GM19025 (cell line): ENCODE measurements around the gene KIAA1217.

Experiments used
- ATAC-seq: cut with Tn5 transposase; IDR thresholded peaks from one replicate; pipeline ENCODE4 v1.9.1; 2021; ENCODE audit warnings: mild to moderate bottlenecking, low read depth, moderate library complexity; ENCODE audit not compliant: unreplicated experiment

KIAA1217 gene

DNA sequence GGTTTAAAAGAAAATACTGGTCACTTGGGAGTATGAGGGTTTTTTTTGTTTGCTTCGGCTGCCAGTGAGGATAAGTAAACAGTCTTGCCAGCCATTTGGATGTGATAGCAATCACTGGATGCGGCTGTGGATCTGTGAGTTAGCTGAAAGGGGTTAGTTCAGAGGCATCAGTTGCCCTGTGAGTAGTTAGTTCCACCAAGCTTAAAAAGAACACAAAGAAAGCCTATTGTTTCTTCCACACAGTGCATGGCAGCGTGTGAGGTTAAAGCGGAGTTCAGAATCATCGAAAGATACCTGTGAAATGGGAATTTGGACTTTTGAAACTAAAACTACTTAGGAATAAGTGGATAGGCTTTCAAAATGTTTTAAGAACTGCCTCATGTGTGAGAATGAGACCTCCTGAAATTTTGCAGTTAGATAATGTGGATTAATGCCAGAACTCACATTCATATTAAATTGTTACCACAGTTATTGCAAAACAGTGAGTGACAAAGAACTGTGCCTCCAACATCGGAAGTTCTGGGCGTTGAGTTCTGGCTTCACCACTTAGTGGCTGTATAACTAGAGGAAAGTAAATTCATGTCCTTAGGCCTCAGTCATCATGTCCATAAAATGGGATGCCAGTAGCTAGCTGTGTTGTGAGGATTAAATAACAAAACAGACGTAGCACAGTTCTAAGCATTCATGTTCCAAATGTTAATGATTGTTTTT lies 31.3 kb downstream of the KIAA1217 start:
- ATAC-seq = no peak

DNA sequence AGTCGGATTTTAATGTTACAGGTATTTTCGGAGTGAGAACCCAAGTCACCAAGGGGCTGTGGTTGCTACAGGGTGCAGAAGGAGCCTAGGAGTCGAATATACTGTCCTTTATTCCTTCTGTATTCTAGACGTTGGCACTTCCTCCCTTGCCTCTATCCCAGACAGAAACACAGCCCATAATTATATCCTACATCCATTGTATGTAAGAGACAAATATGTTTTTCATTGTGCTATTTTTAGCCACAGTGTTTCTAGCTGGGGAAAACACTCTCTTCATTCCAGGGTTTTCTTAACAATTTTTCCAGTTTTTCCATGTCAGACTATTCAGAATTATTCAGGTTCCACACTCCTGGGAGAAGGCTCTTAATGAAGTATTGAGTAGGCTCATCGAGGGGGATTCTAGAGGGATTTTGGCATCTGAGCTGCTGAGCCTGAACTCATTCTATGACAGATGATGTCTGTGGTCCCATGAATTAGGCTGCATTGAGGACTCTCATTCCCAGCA lies 32.6 kb downstream of the KIAA1217 start:
- no peak for ATAC-seq

DNA sequence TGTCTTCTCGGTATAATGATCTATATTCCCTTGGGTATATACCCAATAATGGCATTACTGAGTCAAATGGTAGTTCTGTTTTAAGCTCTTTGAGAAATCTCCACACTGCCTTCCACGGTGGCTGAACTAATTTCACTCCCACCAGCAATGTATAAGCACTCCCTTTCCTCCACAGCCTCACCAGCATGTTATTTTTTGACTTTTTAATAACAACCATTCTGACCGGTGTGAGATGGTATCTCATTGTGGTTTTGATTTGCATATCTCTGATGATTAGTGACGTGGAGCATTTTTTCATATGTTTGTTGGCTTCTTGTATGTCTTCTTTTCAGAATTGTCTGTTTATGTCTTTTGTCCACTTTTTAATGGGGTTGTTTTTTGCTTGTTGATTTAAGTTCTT lies 33.6 kb downstream of the KIAA1217 start:
- no peak for ATAC-seq

DNA sequence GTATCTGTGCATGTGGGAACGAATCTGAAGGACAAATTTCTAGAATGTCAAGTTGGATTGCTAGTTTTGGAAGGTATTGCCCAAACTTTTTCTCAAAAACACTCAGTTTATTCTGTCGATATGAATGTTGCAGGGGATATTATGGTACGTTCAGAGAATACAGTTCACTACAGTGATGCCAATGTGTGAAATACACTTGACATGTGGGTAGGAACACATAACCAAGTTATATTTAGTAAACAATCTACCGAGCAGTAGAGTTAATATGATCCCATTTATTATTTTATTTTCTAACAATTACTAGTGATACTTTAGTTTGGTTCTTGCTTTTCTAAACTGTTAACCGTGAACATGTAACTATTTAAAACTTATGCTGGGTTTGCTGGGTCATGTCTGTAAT lies 37.4 kb downstream of the KIAA1217 start:
- ATAC-seq = no peak

- no peak for ATAC-seq
These were observed 38.9 kb downstream of the KIAA1217 start for GRCh38 chr10:24247841-24248240.

DNA sequence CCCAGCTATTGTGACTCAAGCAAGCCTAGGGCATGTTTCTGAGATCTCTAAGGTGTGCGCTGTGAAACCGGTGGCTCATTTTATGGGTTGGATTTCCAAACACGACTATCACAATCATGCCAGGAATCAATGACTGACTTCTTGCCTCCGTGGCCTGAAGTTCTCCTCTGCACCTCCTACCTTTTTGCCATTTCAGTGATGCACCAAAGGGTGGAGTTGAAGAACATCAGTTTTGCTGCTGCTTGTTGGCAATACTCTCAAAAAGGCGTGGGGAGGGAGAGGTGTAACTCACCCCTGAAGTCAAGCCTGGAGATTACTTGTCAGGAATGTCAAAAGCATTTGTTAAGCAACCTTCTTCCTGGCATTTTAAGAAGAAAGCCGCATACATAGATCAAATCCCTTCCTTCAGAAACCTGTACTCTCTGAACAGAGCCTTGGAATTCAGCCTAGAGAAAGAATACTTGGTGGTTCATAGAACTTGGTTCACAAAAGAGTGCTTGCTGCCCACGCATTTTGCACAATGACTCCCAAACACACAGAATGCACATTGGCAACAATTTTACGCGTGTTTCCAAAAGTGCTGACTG lies 41.0 kb downstream of the KIAA1217 start:
- no peak for ATAC-seq

GRCh38 chr10:24251547-24251946 lies 42.6 kb downstream of the KIAA1217 start:
- no peak for ATAC-seq

- no peak for ATAC-seq
These were observed 45.2 kb downstream of the KIAA1217 start for GRCh38 chr10:24254180-24254579.

GRCh38 chr10:24255115-24255880 lies 46.4 kb downstream of the KIAA1217 start:
- no peak for ATAC-seq

- ATAC-seq = no peak
These were observed 47.0 kb downstream of the KIAA1217 start for GRCh38 chr10:24255881-24256311.

DNA sequence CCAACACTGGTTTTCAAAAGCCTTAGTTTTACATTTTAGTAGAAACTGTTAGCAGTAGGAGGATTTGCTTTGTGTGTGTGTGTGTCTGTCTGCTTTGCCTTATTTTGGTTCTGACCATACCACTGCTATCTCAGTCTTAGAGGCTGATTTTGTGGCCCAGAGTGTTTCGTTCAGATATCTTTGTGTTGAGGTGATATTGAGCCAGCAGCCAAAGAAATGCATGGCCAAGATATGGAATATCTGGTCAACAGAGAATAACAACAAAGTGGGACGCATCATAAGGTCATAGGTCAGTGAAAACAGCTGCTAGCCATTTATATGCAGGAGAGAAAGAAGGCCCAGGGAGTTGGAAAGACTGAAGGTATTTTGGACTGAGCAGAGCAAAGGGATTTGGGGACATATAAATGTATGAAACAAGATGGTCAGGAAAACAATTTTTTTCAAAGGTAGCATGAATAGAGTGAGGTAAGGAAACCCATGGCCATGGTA lies 47.7 kb downstream of the KIAA1217 start:
- ATAC-seq = no peak

DNA sequence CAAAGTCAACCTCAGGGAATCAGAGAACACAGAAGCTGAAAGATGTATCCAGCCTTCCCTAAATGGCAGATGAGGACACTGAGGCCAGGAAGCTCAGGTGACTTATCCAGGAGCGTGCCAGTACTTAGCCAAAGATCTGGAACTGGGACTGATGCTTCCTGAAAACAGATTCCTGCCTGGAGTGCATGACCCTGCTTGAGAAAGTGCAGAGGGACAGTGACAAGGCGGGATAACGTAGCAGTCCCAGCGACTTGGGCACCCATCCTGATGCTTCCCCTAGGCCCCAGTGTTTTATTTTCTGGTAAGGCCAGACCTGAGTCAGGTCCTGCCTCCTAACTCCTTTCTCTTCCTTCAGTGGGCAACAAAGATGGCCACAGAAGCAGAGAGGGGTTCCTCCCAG lies 48.6 kb downstream of the KIAA1217 start:
- no peak for ATAC-seq

DNA sequence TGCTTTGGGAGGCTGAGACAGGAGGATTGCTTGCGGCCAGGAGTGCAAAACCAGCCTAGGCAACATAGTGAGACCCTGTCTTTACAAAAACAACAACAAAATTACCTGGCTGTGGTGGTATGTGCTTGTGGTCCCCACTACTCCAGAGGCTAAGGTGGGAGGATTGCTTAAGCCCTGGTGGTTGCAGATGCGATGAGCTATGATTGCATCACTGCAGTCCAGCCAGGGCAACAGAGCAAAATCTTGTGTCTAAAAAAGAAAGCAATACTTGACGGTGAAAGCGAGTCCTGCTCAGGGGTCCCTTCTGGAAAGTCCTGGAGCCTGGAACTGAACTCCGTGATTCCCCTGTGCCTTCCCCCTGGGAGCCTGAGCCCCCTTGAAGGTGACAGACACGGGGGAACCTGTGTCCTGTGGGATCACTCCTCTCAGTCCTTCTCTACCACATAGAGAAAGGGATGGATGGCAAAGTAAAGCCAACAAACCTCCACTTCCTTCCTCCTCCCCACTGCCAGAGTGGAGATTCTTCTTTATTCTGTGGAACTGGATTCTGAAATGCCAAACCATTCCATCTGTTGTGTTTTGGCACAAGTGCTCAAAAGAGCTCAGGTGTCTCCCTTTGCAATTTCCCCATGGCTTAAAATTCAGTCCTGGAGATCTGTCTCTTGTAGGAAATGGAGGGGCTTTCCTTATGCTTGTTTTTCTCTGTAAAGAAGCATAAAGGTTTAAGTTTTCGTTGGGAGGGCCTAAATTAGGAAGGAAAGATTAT lies 50.6 kb downstream of the KIAA1217 start:
- ATAC-seq = no peak

- no peak for ATAC-seq
These were observed 52.7 kb downstream of the KIAA1217 start for GRCh38 chr10:24261627-24262026.

DNA sequence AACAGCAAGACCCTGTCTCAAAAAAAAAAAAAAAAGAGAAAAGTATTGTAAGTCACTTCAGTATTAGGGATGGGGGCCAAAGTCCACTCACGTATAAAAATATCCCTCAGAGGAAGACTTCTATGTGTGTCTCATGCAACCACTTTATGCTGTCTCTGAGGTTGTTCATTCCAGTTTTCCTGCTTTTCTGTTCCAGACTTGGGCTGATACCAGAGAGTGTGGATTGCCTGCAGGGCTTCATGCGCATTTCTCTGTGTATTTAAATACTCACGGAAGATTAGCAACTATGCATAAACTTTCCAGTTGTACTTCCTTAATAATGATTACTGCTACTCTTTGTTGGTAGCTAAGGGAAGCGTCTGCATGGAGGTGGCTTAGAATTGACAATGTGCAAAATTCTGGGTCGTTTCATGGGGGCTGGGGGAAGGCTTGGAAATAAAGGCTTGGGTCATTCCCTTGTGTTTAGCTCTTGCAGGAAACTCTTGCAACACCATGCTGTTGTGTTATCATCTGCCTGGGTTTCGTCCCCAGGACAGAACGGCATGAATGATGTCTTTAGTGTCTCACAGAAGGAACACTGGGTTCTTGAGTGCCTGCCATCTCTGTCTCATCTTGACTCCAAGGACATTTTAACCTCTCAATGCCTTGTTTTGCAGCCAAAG lies 54.1 kb downstream of the KIAA1217 start:
- no peak for ATAC-seq

GRCh38 chr10:24269476-24269875 lies 60.5 kb downstream of the KIAA1217 start:
- no peak for ATAC-seq

DNA sequence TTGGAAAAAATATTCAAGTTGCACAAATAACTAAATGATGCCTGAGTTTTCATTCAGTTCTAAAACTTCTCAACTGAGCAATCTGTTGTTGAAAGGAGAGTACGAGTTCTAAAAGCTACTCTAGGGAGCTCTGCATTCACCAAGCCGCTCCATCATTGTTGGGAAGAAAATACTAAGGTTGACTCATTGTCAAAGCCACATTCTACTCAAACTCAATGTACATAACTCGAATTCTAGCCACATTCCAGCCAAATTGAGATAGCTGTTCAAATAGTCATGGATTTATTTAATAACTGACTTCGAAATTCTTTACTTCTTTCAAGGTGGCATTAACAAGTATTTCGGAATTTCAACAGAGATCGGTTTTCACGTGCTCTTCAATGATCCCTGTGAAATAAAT lies 63.4 kb downstream of the KIAA1217 start:
- ATAC-seq = no peak

GRCh38 chr10:24277277-24277676 lies 68.3 kb downstream of the KIAA1217 start:
- no peak for ATAC-seq

- ATAC-seq = no peak
These were observed 68.8 kb downstream of the KIAA1217 start for GRCh38 chr10:24277771-24278170.
